Bronchial epithelial cell (primary cell): ENCODE measurements around the gene STT3B. TPM values are rescaled to one million over a fixed set of nuclear protein-coding genes. Genes with fewer than 3 reads are reported as not detected.

ENCODE experiments used
- DNase-seq: peaks from one replicate; pipeline ENCODE4 v3.0.0-alpha.2; 2010; ENCODE audit warnings: low read depth
- FAIRE-seq: peaks from 2 replicates; lab custom pipeline; 2011; peaks lifted over from hg19 to GRCh38; lab: Jason Lieb, UNC
- H3K27me3 ChIP-seq: 2 replicates; pipeline ENCODE4 v1.5.1; 2011; ENCODE audit warnings: low read length; ENCODE audit not compliant: control insufficient read depth, insufficient read depth
- H3K36me3 ChIP-seq: 2 replicates; pipeline ENCODE4 v1.5.1; 2011; ENCODE audit warnings: low read length; ENCODE audit not compliant: control insufficient read depth, insufficient read depth
- H3K4me3 ChIP-seq: 2 replicates; pipeline ENCODE4 v1.5.1; 2011; ENCODE audit warnings: mild to moderate bottlenecking, low read depth, low read length, control low read depth
- CTCF ChIP-seq: IDR thresholded peaks from 2 replicates; pipeline ENCODE4 v1.5.1; 2011; ENCODE audit warnings: mild to moderate bottlenecking, moderate library complexity, low read length, control low read depth, inconsistent platforms; ENCODE audit not compliant: insufficient read depth, severe bottlenecking
- total RNA-seq: library from RNA; depleted of rRNA; stranded (reverse); fragments of >200 nt; gene quantifications from 2 replicates; pipeline ENCODE4 v1.2.1, GENCODE V29; 2014

Gene STT3B
- total RNA-seq, 1 donor from 2014 or later, result 343 TPM

GRCh38 chr3:31538801-31539200, 6.1 kb downstream of the STT3B start:
- Histone ChIP-seq H3K4me3 (no peak overlapping the region), H3K36me3 (no peaks in the 10 kb centered on the region), H3K27me3 (no peaks in the 10 kb centered on the region)
- no peak for TF ChIP-seq CTCF
- DNase-seq (no peak), FAIRE-seq (no peak)

- H3K36me3 ChIP-seq, result no peaks in the 10 kb centered on the region
- no peak for TF ChIP-seq CTCF
- FAIRE-seq (no peak), DNase-seq (no peak)
- H3K4me3 ChIP-seq, result no peak overlapping the region
- no peaks in the 10 kb centered on the region for H3K27me3 ChIP-seq
Measured at GRCh38 chr3:31539275-31539674, 6.5 kb downstream of the STT3B start.

- Histone ChIP-seq H3K36me3 (no peaks in the 10 kb centered on the region), H3K4me3 (no peak overlapping the region), H3K27me3 (no peaks in the 10 kb centered on the region)
- no peak for TF ChIP-seq CTCF
- peak; percentile 44 for DNase-seq
- FAIRE-seq, result no peak
Measured at GRCh38 chr3:31541089-31541488, 8.4 kb downstream of the STT3B start.

GRCh38 chr3:31542246-31542645, 9.5 kb downstream of the STT3B start:
- Histone ChIP-seq H3K36me3 (no peaks in the 10 kb centered on the region), H3K4me3 (no peak overlapping the region), H3K27me3 (no peaks in the 10 kb centered on the region)
- no peak for TF ChIP-seq CTCF
- FAIRE-seq, result no peak
- no peak for DNase-seq

GRCh38 chr3:31543375-31543774, 10.7 kb downstream of the STT3B start:
- Histone ChIP-seq H3K4me3 (no peak overlapping the region), H3K36me3 (no peaks in the 10 kb centered on the region), H3K27me3 (no peaks in the 10 kb centered on the region)
- no peak for FAIRE-seq
- no peak for TF ChIP-seq CTCF
- peak; percentile 27 for DNase-seq

GRCh38 chr3:31544634-31545033, 11.9 kb downstream of the STT3B start:
- H3K27me3 ChIP-seq, result no peaks in the 10 kb centered on the region
- no peak for TF ChIP-seq CTCF
- no peaks in the 10 kb centered on the region for H3K36me3 ChIP-seq
- H3K4me3 ChIP-seq, result no peak overlapping the region
- FAIRE-seq (no peak), DNase-seq (no peak)
